HAP-1 (cell line): Measurements from ENCODE around the gene HMGA1.
A peak's percentile ranks its signal among the peaks of the same experiment; 100 is the strongest.
"Not testable (repeated sequence)": the region's sequence is repeated elsewhere in the genome, so short reads cannot be mapped to it uniquely, and the experiment has no call there.

ENCODE experiments used
- DNase-seq, 2 experiments: peaks; one replicate each; pipeline ENCODE4 v3.0.0-alpha.2; 2016 to 2020; ENCODE audit warnings: low spot score in 2 of 2
- H3K27me3 ChIP-seq: fragments of 250-450 bp; sonication (Bioruptor Pico); 2 replicates; pipeline ENCODE4 v1.5.1; 2020; ENCODE audit warnings: low read depth, mild to moderate bottlenecking, moderate library complexity
- H3K36me3 ChIP-seq: fragments of 250-450 bp; sonication (Bioruptor Pico); replicated peaks from 2 replicates; pipeline ENCODE4 v1.5.1; 2020; ENCODE audit warnings: mild to moderate bottlenecking
- H3K4me1 ChIP-seq: fragments of 250-450 bp; sonication (Bioruptor Pico); 2 replicates; pipeline ENCODE4 v1.5.1; 2020; ENCODE audit warnings: mild to moderate bottlenecking
- H3K4me3 ChIP-seq: fragments of 250-450 bp; sonication (Bioruptor Pico); 2 replicates; pipeline ENCODE4 v1.5.1; 2020; ENCODE audit warnings: mild to moderate bottlenecking, moderate library complexity
- H3K9me3 ChIP-seq: fragments of 250-450 bp; sonication (Bioruptor Pico); 2 replicates; pipeline ENCODE4 v1.5.1; 2020; ENCODE audit warnings: mild to moderate bottlenecking, moderate library complexity
- in situ Hi-C: fragments of 300-500 bp; cut with MboI; formaldehyde crosslinking; loops from 3 replicates; pipeline ENCODE4 v1.14.3; 2020; ENCODE audit warnings: low sequenced_read_pairs, inconsistent platforms, mixed read lengths

The HMGA1 gene

DNA sequence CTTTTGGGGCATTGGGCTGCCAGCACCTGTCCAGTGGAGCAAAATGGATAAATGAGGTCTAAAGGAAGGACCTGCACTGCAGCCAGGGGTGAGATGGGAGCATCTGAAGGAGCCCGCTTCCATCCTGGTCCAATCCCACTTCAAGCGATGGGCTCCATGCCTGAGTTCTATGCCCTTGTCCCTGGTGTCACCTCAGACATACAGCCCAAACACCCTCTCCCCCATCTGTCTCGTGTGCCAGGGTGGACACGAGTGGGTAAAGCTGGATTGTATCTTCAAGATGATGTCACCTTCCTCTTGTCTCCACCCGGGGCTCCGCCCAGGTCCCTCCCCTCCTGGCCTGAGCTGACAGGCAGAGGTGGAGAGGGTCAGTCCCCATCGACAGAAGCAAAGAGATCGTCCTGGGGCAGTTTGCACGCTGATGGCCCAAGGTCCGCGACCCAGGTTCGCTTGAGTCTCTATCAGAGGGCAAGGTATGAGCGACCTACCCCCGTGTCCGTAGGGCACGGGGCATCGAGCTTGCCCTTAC is 11.6 kb downstream of the HMGA1 start:
- peak in 1 of 2 experiments; percentile 62 for DNase-seq
- Histone ChIP-seq H3K27me3 (no peaks in the 10 kb centered on the region), H3K9me3 (no peaks in the 10 kb centered on the region), H3K4me3 (peak overlapping the region; percentile 72), H3K36me3 (peaks cover 20% of the 10 kb centered on the region), H3K4me1 (peaks cover 20% of the 10 kb centered on the region)
- in situ Hi-C loops: loop anchor here (5.0 to 10.0 kb wide), 2 partner anchors 169 to 357 kb away; no protein-coding TSS in a partner anchor

GRCh38 chr6:34248727-34249468 is 12.2 kb downstream of the HMGA1 start, which contains the start of gene SMIM29:
TSS of gene SMIM29 (minus strand) at chr6:34249006. CDS start at chr6:34247791, 1,215 bp downstream.
- in situ Hi-C loops: loop anchor here (5.0 to 10.0 kb wide), 2 partner anchors 168 to 356 kb away; no protein-coding TSS in a partner anchor
- peaks cover 14% of the 10 kb centered on the region for H3K36me3 ChIP-seq
- H3K27me3 ChIP-seq: no peaks in the 10 kb centered on the region
- H3K9me3 ChIP-seq: no peaks in the 10 kb centered on the region
- H3K4me1 ChIP-seq: peaks cover 20% of the 10 kb centered on the region
- peak within 1 kb of the TSS; percentile 72 for H3K4me3 ChIP-seq
- peak; percentile 95 to 97 for DNase-seq

GRCh38 chr6:34249469-34250261 is 13.0 kb downstream of the HMGA1 start:
- in situ Hi-C loops: loop anchor here (5.0 to 10.0 kb wide), 2 partner anchors 168 to 355 kb away; no protein-coding TSS in a partner anchor
- peaks cover 20% of the 10 kb centered on the region for H3K4me1 ChIP-seq

DNA sequence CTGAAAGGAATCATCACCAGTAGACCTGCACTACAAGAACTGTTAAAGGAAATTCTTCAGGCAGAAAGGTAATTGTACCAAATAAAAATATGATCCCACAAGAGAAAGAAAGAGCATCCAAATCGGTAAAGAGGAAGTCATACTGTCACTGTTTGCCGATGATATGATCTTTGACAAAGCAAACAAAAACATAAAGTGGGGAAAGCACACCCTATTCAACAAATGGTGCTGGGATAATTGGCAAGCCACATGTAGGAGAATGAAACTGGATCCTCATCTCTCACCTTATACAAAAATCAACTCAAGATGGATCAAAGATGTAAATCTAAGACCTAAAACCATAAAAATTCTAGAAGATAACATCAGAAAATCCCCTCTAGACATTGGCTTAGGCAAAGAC is 15.7 kb downstream of the HMGA1 start:
- H3K9me3 ChIP-seq, H3K4me3 ChIP-seq, DNase-seq, in situ Hi-C loops, H3K27me3 ChIP-seq, H3K36me3 ChIP-seq: not testable (repeated sequence)
- H3K4me1 ChIP-seq: peaks cover 20% of the 10 kb centered on the region

More at GRCh38 chr6:34249469-34250261, 13.0 kb downstream of the HMGA1 start:
- peak overlapping the region; percentile 72 for H3K4me3 ChIP-seq
- DNase-seq: no peak
- H3K9me3 ChIP-seq: no peaks in the 10 kb centered on the region
- H3K27me3 ChIP-seq: no peaks in the 10 kb centered on the region
- peaks cover 6% of the 10 kb centered on the region for H3K36me3 ChIP-seq

GRCh38 chr6:34259529-34260069 is 22.9 kb downstream of the HMGA1 start:
- no peak overlapping the region for H3K4me3 ChIP-seq
- in situ Hi-C loops: no loop called here

GRCh38 chr6:34260576-34261267 is 24.0 kb downstream of the HMGA1 start:
- no peaks in the 10 kb centered on the region for H3K4me1 ChIP-seq
- no peaks in the 10 kb centered on the region for H3K27me3 ChIP-seq
- no peak for DNase-seq
- H3K4me3 ChIP-seq: no peak overlapping the region
- no peaks in the 10 kb centered on the region for H3K36me3 ChIP-seq
- in situ Hi-C loops: no loop called here
- H3K9me3 ChIP-seq: 0 out of 2 replicates have a peak, but pooled peaks cover 3% of the 10 kb centered on the region

More at GRCh38 chr6:34259529-34260069, 22.9 kb downstream of the HMGA1 start:
- H3K9me3 ChIP-seq: 0 out of 2 replicates have a peak, but pooled peaks cover 3% of the 10 kb centered on the region
- no peaks in the 10 kb centered on the region for H3K36me3 ChIP-seq
- no peaks in the 10 kb centered on the region for H3K27me3 ChIP-seq
- no peak for DNase-seq
- H3K4me1 ChIP-seq: no peaks in the 10 kb centered on the region

- H3K9me3 ChIP-seq, H3K4me1 ChIP-seq, H3K27me3 ChIP-seq, DNase-seq, in situ Hi-C loops, H3K36me3 ChIP-seq, H3K4me3 ChIP-seq: not testable (repeated sequence)
Measured at GRCh38 chr6:34263484-34263883, 26.8 kb downstream of the HMGA1 start.

GRCh38 chr6:34267746-34268145 is 31.1 kb downstream of the HMGA1 start:
- Histone ChIP-seq H3K36me3 (no peaks in the 10 kb centered on the region), H3K27me3 (no peaks in the 10 kb centered on the region), H3K9me3 (no peaks in the 10 kb centered on the region), H3K4me3 (no peak overlapping the region), H3K4me1 (no peaks in the 10 kb centered on the region)
- DNase-seq: no peak
- in situ Hi-C loops: no loop called here

- H3K4me1 ChIP-seq, H3K36me3 ChIP-seq, DNase-seq, H3K4me3 ChIP-seq, H3K9me3 ChIP-seq, in situ Hi-C loops, H3K27me3 ChIP-seq: not testable (repeated sequence)
Measured at GRCh38 chr6:34269132-34269531, 32.5 kb downstream of the HMGA1 start.

DNA sequence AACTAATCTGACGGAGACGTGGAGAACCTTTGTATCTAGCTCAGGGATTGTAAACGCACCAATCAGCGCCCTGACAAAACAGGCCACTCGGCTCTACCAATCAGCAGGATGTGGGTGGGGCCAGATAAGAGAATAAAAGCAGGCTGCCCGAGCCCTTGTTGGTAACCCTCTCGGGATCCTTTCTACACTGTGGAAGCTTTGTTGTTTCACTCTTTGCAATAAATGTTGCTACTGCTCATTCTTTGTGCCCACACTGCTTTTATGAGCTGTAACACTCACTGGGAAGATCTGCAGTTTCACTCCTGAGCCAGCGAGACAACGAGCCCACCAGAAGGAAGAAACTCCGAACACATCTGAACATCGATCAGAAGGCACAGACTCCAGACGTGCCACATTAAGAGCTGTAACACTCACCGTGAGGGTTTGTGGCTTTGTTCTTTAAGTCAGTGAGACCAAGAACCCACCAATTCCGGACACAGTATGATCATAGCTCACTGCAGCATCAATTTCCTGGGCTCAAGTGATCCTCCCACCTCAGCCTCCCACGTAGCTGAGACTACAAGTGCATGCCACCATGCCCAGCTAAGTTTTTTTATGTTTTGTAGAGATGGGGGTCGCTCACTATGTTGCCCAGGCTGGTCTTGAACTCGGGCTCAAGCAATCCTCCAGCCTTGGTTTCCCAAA is 33.1 kb downstream of the HMGA1 start:
- in situ Hi-C loops, DNase-seq, H3K4me3 ChIP-seq, H3K36me3 ChIP-seq, H3K9me3 ChIP-seq, H3K27me3 ChIP-seq, H3K4me1 ChIP-seq: not testable (repeated sequence)

DNA sequence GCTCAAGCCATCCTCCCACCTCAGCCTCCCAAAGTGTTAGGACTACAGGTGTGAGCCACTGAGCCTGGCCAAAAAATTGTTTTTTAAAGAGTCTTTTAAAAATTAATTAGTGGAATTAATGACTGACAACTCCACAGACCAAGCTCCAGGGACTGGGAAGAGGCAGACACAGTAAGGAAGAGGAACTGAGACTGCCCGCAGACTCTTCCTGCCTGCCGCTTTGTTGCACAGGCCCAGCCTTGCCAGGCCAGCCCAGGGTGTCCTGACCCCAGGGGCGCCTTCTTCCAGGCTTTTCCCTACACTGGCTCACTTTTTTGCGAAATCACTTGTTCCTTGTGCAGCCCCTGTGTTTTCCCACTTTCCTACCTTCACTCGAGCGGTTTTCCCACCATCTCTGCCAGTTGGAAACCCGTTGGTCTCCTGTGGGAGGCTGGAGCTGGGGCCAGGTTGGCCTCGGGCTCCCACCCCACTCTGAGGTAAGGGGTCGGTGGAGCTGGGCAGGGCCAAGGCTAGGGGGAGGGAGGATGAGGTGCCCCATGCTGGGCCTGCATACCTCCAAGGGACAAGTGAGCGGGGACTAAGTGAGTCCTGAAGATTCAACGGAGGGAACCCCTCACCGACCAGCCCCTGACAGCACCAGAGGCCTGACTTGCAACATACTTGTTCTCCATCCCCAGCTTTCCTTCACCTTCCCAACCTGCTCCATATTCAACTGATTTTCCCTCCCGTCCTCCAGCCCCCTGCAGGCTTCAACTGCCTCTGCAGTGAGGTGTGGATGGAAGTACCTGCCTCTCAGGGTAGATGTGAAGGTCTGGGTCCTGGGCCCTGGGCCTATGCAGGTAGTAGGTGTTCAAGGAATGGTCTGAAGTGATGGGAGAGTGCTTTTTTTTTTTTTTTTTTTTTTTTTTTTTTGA is 35.6 kb downstream of the HMGA1 start:
- H3K4me1 ChIP-seq: no peaks in the 10 kb centered on the region
- in situ Hi-C loops: no loop called here
- H3K36me3 ChIP-seq: no peaks in the 10 kb centered on the region
- H3K9me3 ChIP-seq: no peaks in the 10 kb centered on the region
- no peak for DNase-seq
- no peak overlapping the region for H3K4me3 ChIP-seq
- no peaks in the 10 kb centered on the region for H3K27me3 ChIP-seq

DNA sequence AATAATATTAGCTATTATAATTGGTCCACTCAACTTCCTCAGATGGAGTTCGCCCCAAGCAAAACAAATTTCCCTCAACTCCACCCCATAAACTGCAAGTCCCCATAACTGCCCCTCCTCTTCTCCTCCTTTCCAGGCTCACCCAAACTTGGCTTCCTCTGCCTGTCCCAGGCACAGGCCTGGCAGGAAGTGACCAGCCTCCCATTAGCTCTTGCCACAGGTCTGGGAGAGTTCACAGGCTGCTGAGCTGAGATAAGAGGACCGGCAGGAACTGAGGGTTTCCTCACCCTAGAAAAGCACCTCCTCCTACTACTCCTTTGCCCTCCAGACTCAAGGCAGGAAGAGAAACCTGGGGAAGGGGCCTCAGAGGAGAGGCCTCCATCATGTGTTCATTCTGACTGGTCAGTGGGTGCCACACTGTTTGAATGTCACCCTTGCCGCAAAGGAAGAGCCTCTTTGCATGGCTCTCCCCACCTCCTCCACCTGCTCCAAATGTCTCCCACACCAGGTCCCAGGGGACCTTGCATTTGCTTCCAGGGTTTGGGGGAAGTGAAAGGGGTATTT is 36.7 kb downstream of the HMGA1 start:
- Histone ChIP-seq H3K27me3 (no peaks in the 10 kb centered on the region), H3K9me3 (no peaks in the 10 kb centered on the region), H3K36me3 (no peaks in the 10 kb centered on the region), H3K4me1 (no peaks in the 10 kb centered on the region), H3K4me3 (no peak overlapping the region)
- in situ Hi-C loops: no loop called here
- DNase-seq: no peak
